SK-N-SH (cell line): ENCODE results near the gene PRMT3. TPM values are rescaled to one million over a fixed set of nuclear protein-coding genes. Genes with fewer than 3 reads are reported as not detected.

ENCODE experiments used
- CTCF ChIA-PET: fragments of 300-600, 350-600 bp; formaldehyde crosslinking; extraction: SDS; loops from one replicate; lab custom pipeline; 2021; lab: Yijun Ruan, JAX
- POLR2A ChIA-PET: fragments of 350-600 bp; sonication (Branson Sonifier 250); formaldehyde crosslinking; extraction: SDS; loops from one replicate; lab custom pipeline; 2020; ENCODE audit warnings: antibody characterized with exemption, inconsistent platforms; lab: Yijun Ruan, JAX
- DNase-seq: peaks from one replicate; pipeline ENCODE4 v3.0.0; 2012
- H2AFZ ChIP-seq: fragments of 200-600 bp; sonication (generic); 2 replicates; pipeline ENCODE4 v1.8.1; 2016; ENCODE audit warnings: antibody characterized with exemption, mild to moderate bottlenecking, low read depth
- H3F3A ChIP-seq: fragments of 200-600 bp; sonication (generic); replicated peaks from 2 replicates; pipeline ENCODE3; 2016; ENCODE audit warnings: antibody characterized with exemption, mild to moderate bottlenecking; ENCODE audit not compliant: insufficient read depth
- H3K27ac ChIP-seq, 2 experiments: fragments of 200-500 bp in 1 of 2; fragments of 200-600 bp in 1 of 2; sonication (Bioruptor generic) in 1 of 2; sonication (generic), shearing (Covaris generic) in 1 of 2; 2 replicates each; pipeline versions ENCODE4 v1.5.1 to v1.6.1; 2014 to 2016; ENCODE audit warnings: low read depth in 2 of 2, inconsistent platforms in 1 of 2, low read length in 1 of 2, mild to moderate bottlenecking in 1 of 2, mixed read lengths in 1 of 2
- H3K27me3 ChIP-seq: fragments of 200-600 bp; sonication (generic), shearing (Covaris generic); 2 replicates; pipeline ENCODE4 v1.6.1; 2016; ENCODE audit warnings: mixed run types; ENCODE audit not compliant: insufficient read depth
- H3K36me3 ChIP-seq, 2 experiments: fragments of 200-500 bp in 1 of 2; fragments of 200-600 bp in 1 of 2; sonication (Bioruptor generic) in 1 of 2; sonication (generic) in 1 of 2; replicated peaks in 1 of 2; 2 replicates each; pipeline versions ENCODE3 to v1.5.1; 2014 to 2016; ENCODE audit warnings: low read length in 1 of 2, mild to moderate bottlenecking in 1 of 2; ENCODE audit not compliant: insufficient read depth in 2 of 2, control insufficient read depth in 1 of 2
- H3K4me1 ChIP-seq, 2 experiments: fragments of 200-500 bp in 1 of 2; fragments of 200-600 bp in 1 of 2; sonication (Bioruptor generic) in 1 of 2; sonication (generic), shearing (Covaris generic) in 1 of 2; 2 replicates each; pipeline versions ENCODE4 v1.5.1 to v1.6.1; 2014 to 2016; ENCODE audit warnings: low read depth in 1 of 2, low read length in 1 of 2, mixed run types in 1 of 2; ENCODE audit not compliant: insufficient read depth in 2 of 2, control insufficient read depth in 1 of 2
- H3K4me2 ChIP-seq: fragments of 200-600 bp; sonication (generic), shearing (Covaris generic); 2 replicates; pipeline ENCODE4 v1.6.1; 2017; ENCODE audit warnings: mixed run types
- H3K4me3 ChIP-seq, 2 experiments: fragments of 200-500 bp in 1 of 2; fragments of 200-600 bp in 1 of 2; sonication (Bioruptor generic) in 1 of 2; sonication (generic), shearing (Covaris generic) in 1 of 2; 2 replicates each; pipeline versions ENCODE4 v1.5.1 to v1.8.1; 2014 to 2016; ENCODE audit warnings: low read depth in 2 of 2, inconsistent platforms in 1 of 2, low read length in 1 of 2, mild to moderate bottlenecking in 1 of 2, mixed read lengths in 1 of 2, moderate library complexity in 1 of 2
- H3K79me2 ChIP-seq: fragments of 200-600 bp; sonication (generic); 2 replicates; pipeline ENCODE4 v1.8.1; 2017; ENCODE audit warnings: mild to moderate bottlenecking; ENCODE audit not compliant: insufficient read depth
- H3K9ac ChIP-seq: fragments of 200-600 bp; sonication (generic); 2 replicates; pipeline ENCODE4 v1.6.1; 2017; ENCODE audit warnings: mixed run types
- H3K9me2 ChIP-seq: fragments of 200-600 bp; sonication (generic); 2 replicates; pipeline ENCODE4 v1.6.1; 2017; ENCODE audit warnings: mixed run types
- H3K9me3 ChIP-seq: fragments of 200-600 bp; sonication (generic); 2 replicates; pipeline ENCODE4 v1.6.1; 2017; ENCODE audit warnings: mixed run types, mild to moderate bottlenecking, moderate library complexity
- H4K20me1 ChIP-seq: fragments of 200-600 bp; sonication (generic); 2 replicates; pipeline ENCODE4 v1.6.1; 2017; ENCODE audit warnings: mild to moderate bottlenecking, mixed run types; ENCODE audit not compliant: insufficient read depth
- CHD2 ChIP-seq: fragments of 150-350 bp; IDR thresholded peaks from 2 replicates; pipeline ENCODE4 v1.6.1; 2018; ENCODE audit warnings: low read length; ENCODE audit not compliant: partially characterized antibody
- ELF1 ChIP-seq: IDR thresholded peaks from 2 replicates; pipeline ENCODE4 v1.4.0; 2012
- EZH2phosphoT487 ChIP-seq: fragments of 200-600 bp; sonication (generic); IDR thresholded peaks from 2 replicates; pipeline ENCODE4 v1.6.1; 2017; ENCODE audit warnings: low read depth, mixed run types, mild to moderate bottlenecking, antibody characterized with exemption, moderate library complexity, borderline replicate concordance
- FOXJ3 ChIP-seq: sonication (generic); formaldehyde crosslinking; IDR thresholded peaks from 2 replicates; pipeline ENCODE4 v1.5.1; 2020; ENCODE audit warnings: mild to moderate bottlenecking, missing genetic modification reagents
- FOXM1 ChIP-seq: IDR thresholded peaks from 2 replicates; pipeline ENCODE4 v1.4.0; 2012; ENCODE audit warnings: low read depth, mild to moderate bottlenecking
- GABPA ChIP-seq: IDR thresholded peaks from 2 replicates; pipeline ENCODE4 v1.4.0; 2012; ENCODE audit warnings: low read depth, mild to moderate bottlenecking
- MEF2A ChIP-seq: IDR thresholded peaks from 2 replicates; pipeline ENCODE4 v1.4.0; 2012; ENCODE audit warnings: low read depth, borderline replicate concordance
- NFIC ChIP-seq: IDR thresholded peaks from 2 replicates; pipeline ENCODE4 v1.4.0; 2012; ENCODE audit warnings: borderline replicate concordance
- RCOR1 ChIP-seq: fragments of 150-350 bp; IDR thresholded peaks from 2 replicates; pipeline ENCODE4 v1.6.1; 2017; ENCODE audit warnings: antibody characterized with exemption, low read length
- SMC3 ChIP-seq: IDR thresholded peaks from 2 replicates; pipeline ENCODE4 v1.6.1; 2012; ENCODE audit warnings: low read depth, low read length, improper control_type of control experiment
- TAF1 ChIP-seq: IDR thresholded peaks from 2 replicates; pipeline ENCODE4 v1.6.1; 2012; ENCODE audit warnings: low read depth, mild to moderate bottlenecking, low read length, moderate library complexity, borderline replicate concordance
- TCF12 ChIP-seq: IDR thresholded peaks from 2 replicates; pipeline ENCODE4 v1.4.0; 2012
- USF1 ChIP-seq: IDR thresholded peaks from 2 replicates; pipeline ENCODE4 v1.4.0; 2012; ENCODE audit warnings: low read depth, borderline replicate concordance
- YY1 ChIP-seq: IDR thresholded peaks from 2 replicates; pipeline ENCODE4 v1.4.0; 2012; ENCODE audit warnings: low read depth, mild to moderate bottlenecking
- ZBTB33 ChIP-seq: IDR thresholded peaks from 2 replicates; pipeline ENCODE4 v1.4.0; 2012; ENCODE audit warnings: low read depth, borderline replicate concordance
- WGBS: methylation state at CpG from one replicate; pipeline ENCODE4 v1.1.6; 2017; ENCODE audit warnings: low lambda C conversion rate; 5-methylcytosine and 5-hydroxymethylcytosine counted together
- polyA plus RNA-seq, 3 experiments: library from polyadenylated mRNA; depleted of rRNA; stranded (reverse); fragments of >200 nt; gene quantifications; 2 replicates each; pipeline ENCODE4 v1.2.3, GENCODE V29; 2012

PRMT3 gene
- polyA plus RNA-seq, 1 of the 3 experiments (the other 2 are of a cell fraction) = 10.8 TPM

GRCh38 chr11:20399498-20399897 lies 12.0 kb downstream of the PRMT3 start:
- Histone ChIP-seq H3K36me3 (peaks cover 30 to 49% of the 10 kb centered on the region in 2 experiments), H3K27ac (no peak overlapping the region), H3K9ac (no peak overlapping the region), H2AFZ (no peak overlapping the region), H3F3A (peaks cover 19% of the 10 kb centered on the region), H4K20me1 (no peaks in the 10 kb centered on the region), H3K4me1 (no peaks in the 10 kb centered on the region; a peak in 1 of 4 replicates), H3K79me2 (no peaks in the 10 kb centered on the region), H3K9me2 (no peaks in the 10 kb centered on the region), H3K9me3 (no peaks in the 10 kb centered on the region), H3K4me3 (no peak overlapping the region), H3K4me2 (no peak overlapping the region), H3K27me3 (no peaks in the 10 kb centered on the region)
- TF ChIP-seq FOXJ3 (CRISPR knock-in tag) = no peak
- no peak for TF ChIP-seq SMC3
- no peak for TF ChIP-seq MEF2A
- TF ChIP-seq NFIC = no peak
- no peak for TF ChIP-seq CHD2
- no peak for TF ChIP-seq FOXM1
- TF ChIP-seq TAF1 = no peak
- TF ChIP-seq GABPA = no peak
- no peak for TF ChIP-seq RCOR1
- ChIA-PET CTCF (interaction anchor here (1.3 to 7.0 kb wide), 5 partner anchors 10 to 271 kb away, joined by 3 to 89 read pairs (median 5); partner anchors contain the start of gene PRMT3), POLR2A (no interaction called here)
- DNase-seq = no peak
- WGBS = 92% methylated on average over 2 of the region's 2 CpGs

GRCh38 chr11:20403059-20403458 lies 15.5 kb downstream of the PRMT3 start:
- Histone ChIP-seq H3K9me2 (no peaks in the 10 kb centered on the region), H2AFZ (no peak overlapping the region), H3K9me3 (no peaks in the 10 kb centered on the region), H3K27me3 (no peaks in the 10 kb centered on the region), H4K20me1 (no peaks in the 10 kb centered on the region), H3K4me1 (no peaks in the 10 kb centered on the region; a peak in 1 of 4 replicates), H3F3A (peaks cover 6% of the 10 kb centered on the region), H3K4me2 (no peak overlapping the region), H3K27ac (no peak overlapping the region), H3K79me2 (no peaks in the 10 kb centered on the region), H3K9ac (no peak overlapping the region), H3K36me3 (peaks cover 49 to 65% of the 10 kb centered on the region in 2 experiments), H3K4me3 (no peak overlapping the region)
- WGBS = 97% methylated on average over 1 of the region's 1 CpG
- no peak for DNase-seq
- TF ChIP-seq ZBTB33 = no peak
- TF ChIP-seq NFIC = no peak
- TF ChIP-seq TCF12 = no peak
- no peak for TF ChIP-seq EZH2phosphoT487
- no peak for TF ChIP-seq FOXM1
- no peak for TF ChIP-seq YY1
- TF ChIP-seq USF1 = no peak
- no peak for TF ChIP-seq ELF1
- ChIA-PET CTCF (interaction anchor here (0.6 to 7.0 kb wide), 2 partner anchors 207 to 224 kb away, joined by 3 to 89 read pairs; no protein-coding TSS in a partner anchor), POLR2A (no interaction called here)
